IMR-90 (cell line): ENCODE results near the gene TWIST2. TPM values are rescaled to one million over a fixed set of nuclear protein-coding genes. Genes with fewer than 3 reads are reported as not detected.

Experiments used
- ATAC-seq: fragments of 200-7000 bp; cut with Tn5 transposase; 2 replicates; pipeline ENCODE4 v1.9.1; 2020; ENCODE audit warnings: low read depth, mild to moderate bottlenecking, moderate library complexity
- BruUV-seq: library from RNA; stranded (reverse); fragments of 400-500 nt; replicated peaks from 2 replicates; lab custom pipeline; 2021; lab: Mats Ljungman, UMichigan
- CTCF ChIA-PET: fragments of 300-600 bp; formaldehyde crosslinking; extraction: SDS; loops from one replicate; lab custom pipeline; 2021; ENCODE audit warnings: antibody characterized with exemption; lab: Yijun Ruan, JAX
- POLR2A ChIA-PET: fragments of 300-600 bp; sonication (Branson Sonifier 250); formaldehyde crosslinking; loops from one replicate; lab custom pipeline; 2022; ENCODE audit warnings: antibody characterized with exemption; ENCODE audit not compliant: unreplicated experiment; lab: Charles Lee
- DNase-seq: peaks from one replicate; pipeline ENCODE4 v3.0.0; 2013
- H2AFZ ChIP-seq: replicated peaks from 2 replicates; pipeline ENCODE3; 2013; ENCODE audit warnings: low read length, mild to moderate bottlenecking; ENCODE audit not compliant: poor library complexity
- H2AK5ac ChIP-seq: 2 replicates; pipeline ENCODE4 v1.6.1; 2013; ENCODE audit warnings: low read depth, low read length, inconsistent platforms
- H2AK9ac ChIP-seq: replicated peaks from 2 replicates; pipeline ENCODE3; 2013; ENCODE audit warnings: mild to moderate bottlenecking, low read depth, low read length, moderate library complexity; ENCODE audit not compliant: poor library complexity
- H2BK120ac ChIP-seq: 2 replicates; pipeline ENCODE4 v1.6.1; 2013; ENCODE audit warnings: low read depth, low read length, inconsistent platforms
- H2BK15ac ChIP-seq: 3 replicates; pipeline ENCODE4 v1.6.1; 2013; ENCODE audit warnings: low read depth, low read length, inconsistent platforms
- H2BK20ac ChIP-seq: 2 replicates; pipeline ENCODE4 v1.6.1; 2013; ENCODE audit warnings: low read depth, mild to moderate bottlenecking, inconsistent platforms, low read length, moderate library complexity
- H2BK5ac ChIP-seq: 2 replicates; pipeline ENCODE4 v1.6.1; 2013; ENCODE audit warnings: mild to moderate bottlenecking, low read depth, low read length, inconsistent platforms; ENCODE audit not compliant: poor library complexity, severe bottlenecking
- H3K14ac ChIP-seq: replicated peaks from 2 replicates; pipeline ENCODE4 v1.6.1; 2013; ENCODE audit warnings: low read depth, low read length, inconsistent platforms
- H3K18ac ChIP-seq: 2 replicates; pipeline ENCODE4 v1.6.1; 2013; ENCODE audit warnings: low read depth, low read length, control low read depth
- H3K23ac ChIP-seq: 2 replicates; pipeline ENCODE4 v1.6.1; 2013; ENCODE audit warnings: low read depth, low read length, inconsistent platforms
- H3K27ac ChIP-seq: 2 replicates; pipeline ENCODE4 v1.5.1; 2013; ENCODE audit warnings: mild to moderate bottlenecking, control low read depth, low read length; ENCODE audit not compliant: insufficient read depth
- H3K27me3 ChIP-seq: 2 replicates; pipeline ENCODE4 v1.6.1; 2013; ENCODE audit warnings: low read length; ENCODE audit not compliant: control insufficient read depth, insufficient read depth
- H3K36me3 ChIP-seq: 2 replicates; pipeline ENCODE4 v1.6.1; 2013; ENCODE audit warnings: low read length, mixed read lengths; ENCODE audit not compliant: control insufficient read depth, insufficient read depth
- H3K4ac ChIP-seq: 2 replicates; pipeline ENCODE4 v1.6.1; 2013; ENCODE audit warnings: low read depth, low read length, inconsistent platforms
- H3K4me1 ChIP-seq: 2 replicates; pipeline ENCODE4 v1.6.1; 2013; ENCODE audit warnings: low read length, mixed read lengths; ENCODE audit not compliant: control insufficient read depth, insufficient read depth
- H3K4me2 ChIP-seq: 2 replicates; pipeline ENCODE4 v1.6.1; 2013; ENCODE audit warnings: low read depth, mild to moderate bottlenecking, control low read depth, low read length, moderate library complexity
- H3K4me3 ChIP-seq: 2 replicates; pipeline ENCODE4 v1.5.1; 2013; ENCODE audit warnings: low read depth, mild to moderate bottlenecking, control low read depth, low read length, moderate library complexity; ENCODE audit not compliant: insufficient read depth
- H3K56ac ChIP-seq: 2 replicates; pipeline ENCODE4 v1.6.1; 2013; ENCODE audit warnings: low read length, inconsistent platforms; ENCODE audit not compliant: insufficient read depth; ENCODE audit errors: extremely low read depth
- H3K79me1 ChIP-seq, 2 experiments: 2 replicates each; pipeline ENCODE4 v1.6.1; 2013; ENCODE audit warnings: low read length in 2 of 2, inconsistent platforms in 1 of 2, low read depth in 1 of 2
- H3K9ac ChIP-seq: 2 replicates; pipeline ENCODE4 v1.6.1; 2013; ENCODE audit warnings: low read depth, low read length, control low read depth
- H3K9me1 ChIP-seq: 2 replicates; pipeline ENCODE4 v1.6.1; 2013; ENCODE audit warnings: low read length, inconsistent platforms; ENCODE audit not compliant: insufficient read depth
- H3K9me3 ChIP-seq: 2 replicates; pipeline ENCODE4 v1.6.1; 2013; ENCODE audit warnings: low read length; ENCODE audit not compliant: control insufficient read depth, insufficient read depth
- H4K20me1 ChIP-seq: 2 replicates; pipeline ENCODE4 v1.6.1; 2013; ENCODE audit warnings: low read length, inconsistent platforms; ENCODE audit not compliant: insufficient read depth
- H4K5ac ChIP-seq: 2 replicates; pipeline ENCODE4 v1.6.1; 2013; ENCODE audit warnings: mild to moderate bottlenecking, low read depth, low read length, control low read depth
- H4K8ac ChIP-seq, 2 experiments: 2 replicates each; pipeline ENCODE4 v1.6.1; 2013; ENCODE audit warnings: low read depth in 2 of 2, low read length in 2 of 2, control low read depth in 1 of 2, inconsistent platforms in 1 of 2
- H4K91ac ChIP-seq: 2 replicates; pipeline ENCODE4 v1.6.1; 2013; ENCODE audit warnings: low read depth, low read length, inconsistent platforms; ENCODE audit not compliant: insufficient read depth
- CEBPB ChIP-seq: IDR thresholded peaks from 2 replicates; pipeline ENCODE4 v1.6.1; 2012; ENCODE audit warnings: low read depth, low read length, improper control_type of control experiment
- CHD1 ChIP-seq: IDR thresholded peaks from 2 replicates; pipeline ENCODE4 v1.6.1; 2012; ENCODE audit warnings: low read depth, low read length, improper control_type of control experiment
- CTCF ChIP-seq: conservative IDR thresholded peaks from 2 replicates; pipeline ENCODE4 v1.5.1; 2012; ENCODE audit warnings: mild to moderate bottlenecking, low read depth, low read length, improper control_type of control experiment
- ELK1 ChIP-seq: fragments of 150-350 bp; IDR thresholded peaks from 2 replicates; pipeline ENCODE4 v1.6.1; 2016; ENCODE audit warnings: low read depth, mild to moderate bottlenecking, low read length, moderate library complexity, borderline replicate concordance
- FOS ChIP-seq: fragments of 150-350 bp; IDR thresholded peaks from 2 replicates; pipeline ENCODE4 v1.6.1; 2016; ENCODE audit warnings: low read depth, low read length
- MAFK ChIP-seq: IDR thresholded peaks from 2 replicates; pipeline ENCODE4 v1.6.1; 2012; ENCODE audit warnings: low read depth, low read length, improper control_type of control experiment
- MAZ ChIP-seq: IDR thresholded peaks from 2 replicates; pipeline ENCODE4 v1.6.1; 2012; ENCODE audit warnings: low read depth, mild to moderate bottlenecking, low read length, improper control_type of control experiment, moderate library complexity, borderline replicate concordance
- MXI1 ChIP-seq: IDR thresholded peaks from 2 replicates; pipeline ENCODE4 v1.6.1; 2012; ENCODE audit warnings: low read depth, mild to moderate bottlenecking, low read length, moderate library complexity, borderline replicate concordance
- NFE2L2 ChIP-seq: fragments of 150-350 bp; IDR thresholded peaks from 2 replicates; pipeline ENCODE4 v1.6.1; 2016; ENCODE audit warnings: low read depth, mild to moderate bottlenecking, low read length
- POLR2A ChIP-seq: IDR thresholded peaks from 2 replicates; pipeline ENCODE4 v1.6.1; 2012; ENCODE audit warnings: mild to moderate bottlenecking, low read depth, low read length
- RAD21 ChIP-seq: IDR thresholded peaks from 2 replicates; pipeline ENCODE4 v1.6.1; 2012; ENCODE audit warnings: low read length, improper control_type of control experiment
- RCOR1 ChIP-seq: IDR thresholded peaks from 2 replicates; pipeline ENCODE4 v1.6.1; 2012; ENCODE audit warnings: mild to moderate bottlenecking, low read length, improper control_type of control experiment; ENCODE audit not compliant: insufficient replicate concordance
- RFX5 ChIP-seq: IDR thresholded peaks from 2 replicates; pipeline ENCODE4 v1.8.0; 2012; ENCODE audit warnings: low read depth, mild to moderate bottlenecking, low read length, moderate library complexity
- SMC3 ChIP-seq: fragments of 150-350 bp; IDR thresholded peaks from 2 replicates; pipeline ENCODE4 v1.6.1; 2016; ENCODE audit warnings: low read depth, mild to moderate bottlenecking, antibody characterized with exemption, low read length, moderate library complexity
- USF2 ChIP-seq: fragments of 150-350 bp; IDR thresholded peaks from 2 replicates; pipeline ENCODE4 v1.6.1; 2017; ENCODE audit warnings: mild to moderate bottlenecking, antibody characterized with exemption, low read length, low read depth
- WGBS, 2 experiments: methylation state at CpG; one replicate each; pipeline versions ENCODE4 v1.1.5 to v1.1.7; 2013; ENCODE audit warnings: missing lambda C conversion rate in 2 of 2; ENCODE audit not compliant: insufficient read length in 1 of 2; ENCODE audit errors: extremely low coverage in 2 of 2; 5-methylcytosine and 5-hydroxymethylcytosine counted together
- dilution Hi-C: fragments of 300-500 bp; cut with HindIII; formaldehyde crosslinking; loops from one replicate; pipeline ENCODE4 v1.14.3; 2018; ENCODE audit warnings: low sequenced_read_pairs; ENCODE audit not compliant: unreplicated experiment
- in situ Hi-C: fragments of 300-500 bp; cut with MboI; formaldehyde crosslinking; loops from 3 replicates; pipeline ENCODE4 v1.14.3; 2019; ENCODE audit warnings: low sequenced_read_pairs, inconsistent platforms, mixed read lengths
- intact Hi-C: fragments of 100-400 bp; cut with micrococcal nuclease; formaldehyde crosslinking; loops from 2 replicates; pipeline ENCODE4 v1.10.0; 2022
- polyA plus RNA-seq, 3 experiments: library from polyadenylated mRNA; depleted of rRNA; stranded (reverse); fragments of >200 nt; gene quantifications; 2 replicates each; pipeline ENCODE4 v1.2.3, GENCODE V29; 2012; ENCODE audit warnings: low replicate concordance in 1 of 3
- total RNA-seq: library from RNA; depleted of rRNA; stranded (reverse); fragments of >200 nt; gene quantifications from 2 replicates; pipeline ENCODE4 v1.2.3, GENCODE V29; 2012

Gene TWIST2
- total and polyA plus RNA-seq, 2 of the 4 experiments (the other 2 are of a cell fraction), result 9.3 to 33.6 TPM

GRCh38 chr2:238859636-238860347 is 11.9 kb downstream of the TWIST2 start:
- BruUV-seq, result no TSS peak
- POLR2A ChIA-PET, result no interaction called here
- ATAC-seq, result no peak
- H4K5ac ChIP-seq, result no peak overlapping the region
- H3K4me3 ChIP-seq, result no peak overlapping the region
- H3K27me3 ChIP-seq, result no peaks in the 10 kb centered on the region
- H3K14ac ChIP-seq, result no peak overlapping the region
- intact Hi-C loops, result no loop called here
- H4K8ac ChIP-seq, result no peak overlapping the region
- no peak overlapping the region for H3K23ac ChIP-seq
- no peaks in the 10 kb centered on the region for H3K9me3 ChIP-seq
- no peak overlapping the region for H2AK9ac ChIP-seq
- H3K18ac ChIP-seq, result no peak overlapping the region
- H2AK5ac ChIP-seq, result peak overlapping the region; percentile 4; the same call in 1 of the 2 replicates
- H3K4ac ChIP-seq, result 0 out of 2 replicates have a peak overlapping the region, but pooled peaks have one; percentile 9
- DNase-seq, result no peak
- in situ Hi-C loops, result no loop called here
- H2BK20ac ChIP-seq, result no peak overlapping the region
- no peak overlapping the region for H3K4me2 ChIP-seq
- H2BK5ac ChIP-seq, result no peak overlapping the region
- no peak overlapping the region for H2BK120ac ChIP-seq
- H3K79me1 ChIP-seq, result peaks cover 42 to 86% of the 10 kb centered on the region in 2 experiments
- peaks cover 23% of the 10 kb centered on the region for H3K9me1 ChIP-seq
- H4K20me1 ChIP-seq, result no peaks in the 10 kb centered on the region
- no peak overlapping the region for H3K27ac ChIP-seq
- CTCF ChIA-PET, result interaction anchor here (0.7 kb wide), 1 partner anchor 1211 kb away, joined by 4 read pairs; no protein-coding TSS in a partner anchor
- peaks cover 15% of the 10 kb centered on the region for H3K4me1 ChIP-seq
- dilution Hi-C loops, result no loop called here
- H3K56ac ChIP-seq, result no peak overlapping the region
- peaks cover 11% of the 10 kb centered on the region; the same call in 1 of the 2 replicates for H3K36me3 ChIP-seq
- H2AFZ ChIP-seq, result no peak overlapping the region
- H3K9ac ChIP-seq, result no peak overlapping the region
- H4K91ac ChIP-seq, result no peak overlapping the region
- WGBS, 2 experiments, result 83% methylated on average over 6 of the region's 14 CpGs; no CpG with 5 or more reads in 1 of the 2 experiments
- no peak overlapping the region for H2BK15ac ChIP-seq
- no peak for TF ChIP-seq NFE2L2
- TF ChIP-seq SMC3, result no peak
- no peak for TF ChIP-seq RAD21
- TF ChIP-seq RFX5, result no peak
- TF ChIP-seq POLR2A, result no peak
- TF ChIP-seq RCOR1, result no peak
- no peak for TF ChIP-seq ELK1
- TF ChIP-seq CHD1, result no peak
- TF ChIP-seq FOS, result no peak
- no peak for TF ChIP-seq CTCF
- TF ChIP-seq USF2, result no peak
- no peak for TF ChIP-seq CEBPB
- TF ChIP-seq MXI1, result no peak
- no peak for TF ChIP-seq MAZ
- no peak for TF ChIP-seq MAFK
